Smooth muscle cell of the coronary artery (primary cell): ENCODE measurements around the gene OR8B12. TPM values are rescaled to one million over a fixed set of nuclear protein-coding genes. Genes with fewer than 3 reads are reported as not detected.

Experiments
- total RNA-seq: library from RNA; depleted of rRNA; stranded (reverse); fragments of >200 nt; gene quantifications from 2 replicates; pipeline ENCODE4 v1.2.3, GENCODE V29; 2014; ENCODE audit warnings: low replicate concordance

Gene OR8B12, protein sequence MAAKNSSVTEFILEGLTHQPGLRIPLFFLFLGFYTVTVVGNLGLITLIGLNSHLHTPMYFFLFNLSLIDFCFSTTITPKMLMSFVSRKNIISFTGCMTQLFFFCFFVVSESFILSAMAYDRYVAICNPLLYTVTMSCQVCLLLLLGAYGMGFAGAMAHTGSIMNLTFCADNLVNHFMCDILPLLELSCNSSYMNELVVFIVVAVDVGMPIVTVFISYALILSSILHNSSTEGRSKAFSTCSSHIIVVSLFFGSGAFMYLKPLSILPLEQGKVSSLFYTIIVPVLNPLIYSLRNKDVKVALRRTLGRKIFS
- total RNA-seq, result not detected in 2 replicates

DNA sequence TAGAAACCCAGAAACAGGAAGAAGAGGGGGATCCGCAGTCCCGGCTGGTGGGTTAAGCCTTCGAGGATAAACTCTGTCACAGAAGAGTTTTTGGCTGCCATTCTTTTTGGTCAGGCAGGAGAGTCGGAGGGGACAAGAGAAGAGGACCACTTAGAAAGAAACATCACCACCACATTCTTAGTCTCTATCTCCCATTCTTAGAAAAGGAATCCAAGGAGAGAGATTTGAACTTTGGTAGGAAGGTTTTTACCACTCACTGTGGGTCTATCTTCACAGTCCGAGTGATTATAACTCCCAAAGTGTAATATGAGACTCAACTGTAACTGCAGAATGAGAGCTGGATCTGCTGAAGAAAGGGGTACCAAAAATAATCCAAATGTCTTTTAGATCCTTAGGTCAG lies at the start of gene OR8B12:
TSS of gene OR8B12 (minus strand) at position 101 of the 400 bp plus-strand sequence. CDS start at position 101, 0 bp downstream.

GRCh38 chr11:124569697-124570096 lies 26.2 kb upstream of the OR8B12 start, which contains the start of gene OR8A1:
Gene OR8A1, plus strand, starts transcription at chr11:124569997. Its CDS starts 123 bp downstream, at chr11:124570120.

Other genes with a start within 250 kb of the OR8B12 start
- gene OR8D1, start 229.7 kb downstream of the OR8B12 start, total RNA-seq, result not detected in 2 replicates
- gene OR8D2, start 223.5 kb downstream of the OR8B12 start, total RNA-seq, result not detected in 2 replicates
- not detected in 2 replicates for gene OR8B2, start 159.2 kb downstream of the OR8B12 start, total RNA-seq
- gene OR8B3, start 144.6 kb downstream of the OR8B12 start, total RNA-seq, result not detected in 2 replicates
- gene OR8B4, start 118.8 kb downstream of the OR8B12 start, total RNA-seq, result not detected in 2 replicates
- gene OR8B8, start 98.0 kb downstream of the OR8B12 start, total RNA-seq, result not detected in 2 replicates
- gene OR8A1, start 26.3 kb upstream of the OR8B12 start, total RNA-seq, result not detected in 2 replicates
- gene PANX3, start 67.8 kb upstream of the OR8B12 start, total RNA-seq, result not detected in 2 replicates
- gene TBRG1, start 79.2 kb upstream of the OR8B12 start, total RNA-seq, result 14.5 and 18.3 TPM in 2 replicates
- 12.5 and 20.1 TPM in 2 replicates for gene SIAE, start 130.1 kb upstream of the OR8B12 start, total RNA-seq
- gene SPA17, start 130.2 kb upstream of the OR8B12 start, total RNA-seq, result 7.8 and 10.1 TPM in 2 replicates
- gene NRGN, start 196.3 kb upstream of the OR8B12 start, total RNA-seq, result 0.30 and 0.47 TPM in 2 replicates
- not detected in 2 replicates for gene VSIG2, start 208.6 kb upstream of the OR8B12 start, total RNA-seq
- gene ESAM, start 218.6 kb upstream of the OR8B12 start, total RNA-seq, result 0.23 and 3.8 TPM in 2 replicates